Measurements from ENCODE around the gene SPRR2F.

SPRR2F gene

GRCh38 chr1:153072806-153073726, 40.2 kb downstream of the SPRR2F start:
- no peak for DNase-seq

GRCh38 chr1:153071511-153071910, 41.8 kb downstream of the SPRR2F start, which contains the start of gene SPRR2B:
TSS of gene SPRR2B (minus strand) at chr1:153071611. CDS start at chr1:153070839, 772 bp downstream.
- DNase-seq = no peak

- DNase-seq = no peak
Observed at GRCh38 chr1:153070243-153070642, 43.1 kb downstream of the SPRR2F start.

Measured in fibroblast of skin of right quadriceps (primary cell).